Measurements from ENCODE around the gene MTFMT.
"Not testable (repeated sequence)": the region's sequence is repeated elsewhere in the genome, so short reads cannot be mapped to it uniquely, and the experiment has no call there.

The MTFMT gene

GRCh38 chr15:65028921-65029735, at the start of gene MTFMT:
MTFMT (minus strand) TSS chr15:65029639; CDS start chr15:65029613, 26 bp downstream.
- peak; percentile 93 for ATAC-seq

GRCh38 chr15:65077981-65078352, 48.5 kb upstream of the MTFMT start:
- ATAC-seq (peak; percentile 84), DNase-seq (peak; percentile 49 to 59)
- Mint-ChIP-seq H3K4me3 (peak overlapping the region in 1 of 2 donors; percentile 58), H3K27ac (no peak overlapping the region), H3K27me3 (peaks cover 53% of the 10 kb centered on the region), H3K9me3 (no peaks in the 10 kb centered on the region), H3K4me1 (peaks cover 29% of the 10 kb centered on the region)

More at GRCh38 chr15:65028921-65029735, at the start of gene MTFMT:
- Mint-ChIP-seq H3K27ac (peak within 1 kb of the TSS; percentile 67 to 84), H3K4me3 (peak within 1 kb of the TSS; percentile 85 to 88), H3K27me3 (peaks cover 28% of the 10 kb centered on the region), H3K9me3 (no peaks in the 10 kb centered on the region), H3K4me1 (peaks cover 19% of the 10 kb centered on the region)
- DNase-seq: peak; percentile 86

GRCh38 chr15:65077291-65077980, 48.0 kb upstream of the MTFMT start:
- no peak for DNase-seq
- Mint-ChIP-seq H3K27me3 (peaks cover 47% of the 10 kb centered on the region), H3K27ac (no peak overlapping the region), H3K4me1 (peaks cover 24% of the 10 kb centered on the region), H3K9me3 (no peaks in the 10 kb centered on the region), H3K4me3 (peak overlapping the region in 1 of 2 donors; percentile 58)
- ATAC-seq: no peak

GRCh38 chr15:65076486-65077290, 47.2 kb upstream of the MTFMT start, which contains the start of gene KBTBD13:
KBTBD13 (plus strand) TSS chr15:65076746; CDS start chr15:65076816, 70 bp downstream.
- no peak within 1 kb of the TSS for H3K27ac Mint-ChIP-seq
- peaks cover 40% of the 10 kb centered on the region for H3K27me3 Mint-ChIP-seq
- DNase-seq: no peak
- H3K4me3 Mint-ChIP-seq: no peak within 1 kb of the TSS
- ATAC-seq: no peak
- no peaks in the 10 kb centered on the region for H3K9me3 Mint-ChIP-seq
- H3K4me1 Mint-ChIP-seq: peaks cover 16% of the 10 kb centered on the region

- H3K27ac Mint-ChIP-seq, H3K4me3 Mint-ChIP-seq, ATAC-seq, H3K9me3 Mint-ChIP-seq, DNase-seq: not testable (repeated sequence)
- Mint-ChIP-seq H3K27me3 (peaks cover 31% of the 10 kb centered on the region), H3K4me1 (peaks cover 12% of the 10 kb centered on the region)
Measured at GRCh38 chr15:65075607-65076395, 46.4 kb upstream of the MTFMT start.

- H3K4me1 Mint-ChIP-seq: peaks cover 12% of the 10 kb centered on the region
- not testable (repeated sequence) for H3K27ac Mint-ChIP-seq, ATAC-seq, H3K9me3 Mint-ChIP-seq, H3K4me3 Mint-ChIP-seq, DNase-seq
- H3K27me3 Mint-ChIP-seq: peaks cover 33% of the 10 kb centered on the region
Measured at GRCh38 chr15:65074946-65075345, 45.5 kb upstream of the MTFMT start.

- H3K27ac Mint-ChIP-seq: no peak overlapping the region
- H3K4me1 Mint-ChIP-seq: peaks cover 12% of the 10 kb centered on the region
- H3K27me3 Mint-ChIP-seq: peaks cover 35% of the 10 kb centered on the region
- no peak for DNase-seq
- H3K9me3 Mint-ChIP-seq: no peaks in the 10 kb centered on the region
- H3K4me3 Mint-ChIP-seq: no peak overlapping the region
- no peak for ATAC-seq
Measured at GRCh38 chr15:65072617-65073016, 43.2 kb upstream of the MTFMT start.

- H3K4me3 Mint-ChIP-seq: no peak overlapping the region
- H3K27me3 Mint-ChIP-seq: peaks cover 39% of the 10 kb centered on the region
- no peak for ATAC-seq
- H3K27ac Mint-ChIP-seq: no peak overlapping the region
- H3K9me3 Mint-ChIP-seq: no peaks in the 10 kb centered on the region
- no peak for DNase-seq
- peaks cover 16% of the 10 kb centered on the region for H3K4me1 Mint-ChIP-seq
Measured at GRCh38 chr15:65072027-65072426, 42.6 kb upstream of the MTFMT start.

GRCh38 chr15:65071381-65071811, 42.0 kb upstream of the MTFMT start:
- Mint-ChIP-seq H3K27ac (no peak overlapping the region), H3K4me1 (peaks cover 17% of the 10 kb centered on the region)
- no peak for ATAC-seq

GRCh38 chr15:65069779-65070546, 40.5 kb upstream of the MTFMT start:
- no peak overlapping the region for H3K4me3 Mint-ChIP-seq
- DNase-seq: no peak
- H3K27ac Mint-ChIP-seq: no peak overlapping the region
- no peaks in the 10 kb centered on the region for H3K9me3 Mint-ChIP-seq
- peaks cover 14% of the 10 kb centered on the region for H3K4me1 Mint-ChIP-seq
- ATAC-seq: no peak
- H3K27me3 Mint-ChIP-seq: peaks cover 51% of the 10 kb centered on the region

More at GRCh38 chr15:65071381-65071811, 42.0 kb upstream of the MTFMT start:
- Mint-ChIP-seq H3K9me3 (no peaks in the 10 kb centered on the region), H3K27me3 (peaks cover 43% of the 10 kb centered on the region), H3K4me3 (no peak overlapping the region)
- no peak for DNase-seq

GRCh38 chr15:65069179-65069578, 39.7 kb upstream of the MTFMT start:
- no peak overlapping the region for H3K4me3 Mint-ChIP-seq
- H3K27ac Mint-ChIP-seq: no peak overlapping the region
- peaks cover 14% of the 10 kb centered on the region for H3K4me1 Mint-ChIP-seq
- H3K27me3 Mint-ChIP-seq: peaks cover 56% of the 10 kb centered on the region
- DNase-seq (no peak), ATAC-seq (no peak)
- no peaks in the 10 kb centered on the region for H3K9me3 Mint-ChIP-seq

- peak overlapping the region; percentile 56 to 67 for H3K4me3 Mint-ChIP-seq
- H3K9me3 Mint-ChIP-seq: no peaks in the 10 kb centered on the region
Measured at GRCh38 chr15:65068403-65068788, 39.0 kb upstream of the MTFMT start.

GRCh38 chr15:65067645-65068402, 38.4 kb upstream of the MTFMT start, which contains the start of gene RASL12:
RASL12 (minus strand) TSS chr15:65067991; CDS start chr15:65067835, 156 bp downstream.
- Mint-ChIP-seq H3K27ac (peak within 1 kb of the TSS in 1 of 2 donors; percentile 8), H3K27me3 (peaks cover 64% of the 10 kb centered on the region), H3K9me3 (no peaks in the 10 kb centered on the region), H3K4me3 (peak within 1 kb of the TSS; percentile 56 to 78), H3K4me1 (peaks cover 19% of the 10 kb centered on the region)
- peak; percentile 37 for ATAC-seq
- no peak for DNase-seq

More at GRCh38 chr15:65068403-65068788, 39.0 kb upstream of the MTFMT start:
- Mint-ChIP-seq H3K4me1 (peaks cover 15% of the 10 kb centered on the region), H3K27ac (no peak overlapping the region), H3K27me3 (peaks cover 62% of the 10 kb centered on the region)
- no peak for ATAC-seq
- DNase-seq: no peak

Data from stimulated activated naive CD8-positive, alpha-beta T cell treated with anti-CD3 and anti-CD28 coated beads, Interleukin-15, amount 100 ng/mL, for 72 hours (primary cell).